ENCODE measurements around the gene CASTOR2.

DNA sequence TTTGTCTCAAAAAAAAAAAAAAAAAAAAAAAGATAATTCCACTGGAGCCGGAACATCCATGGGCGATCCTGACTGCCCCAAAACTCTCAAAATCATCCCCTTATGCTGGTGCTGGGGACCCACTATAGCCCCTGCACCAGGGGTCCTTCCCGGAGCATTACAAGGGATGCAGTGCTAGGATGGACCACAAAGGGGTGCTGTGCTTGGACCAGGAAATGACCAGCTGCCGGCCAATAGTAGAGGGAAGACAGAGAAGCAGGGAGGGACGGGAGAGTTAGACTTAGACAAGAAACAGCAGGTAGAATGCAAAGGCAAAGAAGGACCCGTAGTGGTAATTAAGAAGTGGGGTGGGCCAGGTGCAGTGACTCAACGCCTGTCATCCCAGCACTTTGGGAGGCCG lies 68.6 kb downstream of the CASTOR2 start:
- no peak for TF ChIP-seq CTCF (conservative IDR thresholded peaks at IDR 0.05 in 1 of 2, IDR thresholded peaks at IDR 0.05 in 1 of 2; ENCODE audit: extremely low read depth in 1 of 2, insufficient read depth in 1 of 2, low read depth in 1 of 2, low read length in 2 of 2)
- TF ChIP-seq EZH2 (IDR thresholded peaks at IDR 0.05; ENCODE audit: borderline replicate concordance, low read length): no peak
